GM10248 (cell line): Measurements from ENCODE around the gene RUBCN.

Experiments
- CTCF ChIA-PET: fragments of 300-600 bp; sonication (Branson Sonifier 250); formaldehyde crosslinking; extraction: SDS; loops from one replicate; lab custom pipeline; 2021; ENCODE audit warnings: antibody characterized with exemption; lab: Yijun Ruan, JAX
- POLR2A ChIA-PET: fragments of 350-650 bp; sonication (Branson Sonifier 250); formaldehyde crosslinking; extraction: SDS; loops from one replicate; lab custom pipeline; 2020; ENCODE audit warnings: antibody characterized with exemption; lab: Yijun Ruan, JAX
- DNase-seq: peaks from one replicate; pipeline ENCODE4 v3.0.0; 2012; ENCODE audit errors: extremely low spot score
- TF ChIP-seq, protein P1 (sequence below): IDR thresholded peaks from 2 replicates; pipeline ENCODE4 v1.5.1; 2012; ENCODE audit warnings: mild to moderate bottlenecking, low read depth; ENCODE audit errors: extremely low read depth, missing control alignments, control extremely low read depth

RUBCN gene

DNA sequence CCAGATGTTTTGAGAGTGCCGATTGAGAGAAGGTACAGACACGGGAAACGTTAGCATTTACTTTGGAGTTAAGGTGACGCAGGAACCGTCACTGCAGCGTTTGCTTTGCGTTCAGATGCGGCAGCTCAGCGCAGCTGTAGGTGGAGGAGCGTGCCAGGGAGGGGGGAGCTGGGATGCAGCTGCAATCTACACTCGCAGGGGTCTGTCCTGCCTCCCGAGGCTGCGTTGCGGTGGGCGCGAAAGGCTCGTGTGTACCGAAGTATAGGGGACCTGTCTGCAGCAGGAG, 12.6 kb upstream of the RUBCN start:
- POLR2A ChIA-PET = interaction anchor here (0.5 to 1.5 kb wide), 3 partner anchors 11 to 207 kb away, joined by 3 to 6 read pairs (median 5); partner anchors contain the start of gene RUBCN
- CTCF ChIA-PET = interaction anchor here (0.9 to 1.4 kb wide), 11 partner anchors 9 to 150 kb away, joined by 3 to 5 read pairs (median 3); partner anchors contain the start of genes LRCH3 and RUBCN
- TF ChIP-seq, protein P1, sequence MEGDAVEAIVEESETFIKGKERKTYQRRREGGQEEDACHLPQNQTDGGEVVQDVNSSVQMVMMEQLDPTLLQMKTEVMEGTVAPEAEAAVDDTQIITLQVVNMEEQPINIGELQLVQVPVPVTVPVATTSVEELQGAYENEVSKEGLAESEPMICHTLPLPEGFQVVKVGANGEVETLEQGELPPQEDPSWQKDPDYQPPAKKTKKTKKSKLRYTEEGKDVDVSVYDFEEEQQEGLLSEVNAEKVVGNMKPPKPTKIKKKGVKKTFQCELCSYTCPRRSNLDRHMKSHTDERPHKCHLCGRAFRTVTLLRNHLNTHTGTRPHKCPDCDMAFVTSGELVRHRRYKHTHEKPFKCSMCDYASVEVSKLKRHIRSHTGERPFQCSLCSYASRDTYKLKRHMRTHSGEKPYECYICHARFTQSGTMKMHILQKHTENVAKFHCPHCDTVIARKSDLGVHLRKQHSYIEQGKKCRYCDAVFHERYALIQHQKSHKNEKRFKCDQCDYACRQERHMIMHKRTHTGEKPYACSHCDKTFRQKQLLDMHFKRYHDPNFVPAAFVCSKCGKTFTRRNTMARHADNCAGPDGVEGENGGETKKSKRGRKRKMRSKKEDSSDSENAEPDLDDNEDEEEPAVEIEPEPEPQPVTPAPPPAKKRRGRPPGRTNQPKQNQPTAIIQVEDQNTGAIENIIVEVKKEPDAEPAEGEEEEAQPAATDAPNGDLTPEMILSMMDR = no peak
- no peak for DNase-seq

DNA sequence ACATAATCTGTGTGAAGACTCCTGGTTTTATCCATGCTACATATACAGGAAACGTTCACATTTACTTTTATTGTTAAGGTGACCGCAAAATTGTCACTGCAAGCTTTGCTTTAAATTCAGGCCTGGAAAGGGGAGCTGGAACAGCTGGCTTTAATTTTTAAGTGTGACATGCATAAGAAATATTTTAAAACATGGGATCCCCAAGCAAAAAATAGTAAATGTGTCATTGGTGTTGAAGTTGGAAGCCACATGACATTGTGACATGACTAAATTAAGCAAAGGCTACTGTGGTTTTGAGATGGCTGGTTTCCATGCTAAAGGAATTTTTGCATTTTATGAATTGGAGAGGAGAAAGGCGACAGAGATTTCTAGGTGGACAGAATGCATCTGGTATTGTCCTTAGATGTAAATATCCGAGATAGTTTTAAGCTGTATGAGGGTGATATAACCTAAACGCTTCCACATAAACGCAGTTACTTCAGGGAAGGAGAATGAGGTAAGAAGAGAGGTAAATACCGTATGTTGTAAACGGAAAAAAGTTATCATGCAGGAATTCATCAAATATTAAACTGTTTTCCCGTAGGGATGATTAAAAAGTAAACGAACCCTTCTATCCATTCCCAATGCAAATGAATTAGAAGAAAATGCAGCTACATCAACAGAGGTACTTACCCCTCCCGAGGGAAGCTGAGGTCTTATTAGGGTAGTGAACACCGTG, 12.1 kb upstream of the RUBCN start:
- ChIA-PET CTCF (interaction anchor here (0.9 to 1.4 kb wide), 11 partner anchors 9 to 150 kb away, joined by 3 to 5 read pairs (median 3); partner anchors contain the start of genes LRCH3 and RUBCN), POLR2A (interaction anchor here (1.3 to 1.5 kb wide), 2 partner anchors 11 to 13 kb away, joined by 5 to 6 read pairs; partner anchors contain the start of gene RUBCN)
- TF ChIP-seq, protein P1 = no peak
- DNase-seq = no peak

DNA sequence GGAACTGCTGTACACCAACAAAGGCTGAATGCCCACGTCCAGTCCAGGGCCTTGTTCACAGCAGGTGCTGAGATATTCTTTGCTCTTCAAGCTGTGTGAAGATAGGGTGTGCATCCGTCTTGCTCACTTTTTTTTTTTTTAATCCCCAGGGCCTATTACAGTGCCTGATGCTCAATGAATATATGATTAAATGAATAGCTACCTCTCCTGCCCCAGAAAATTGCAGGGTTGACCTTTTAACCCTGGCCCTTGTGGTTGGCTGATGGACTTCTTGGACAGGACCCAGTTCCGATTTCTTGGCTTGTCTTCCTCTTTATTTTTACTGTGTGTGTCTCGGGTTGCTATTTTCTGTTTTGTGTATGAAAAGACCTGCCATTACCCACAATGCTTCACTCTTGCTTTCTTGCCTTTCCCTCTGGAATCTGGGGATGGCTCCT, 10.1 kb upstream of the RUBCN start:
- TF ChIP-seq, protein P1 = no peak
- POLR2A ChIA-PET = no interaction called here
- CTCF ChIA-PET = interaction anchor here (0.9 to 1.1 kb wide), 2 partner anchors 9 to 11 kb away, joined by 3 to 4 read pairs; no protein-coding TSS in a partner anchor

DNA sequence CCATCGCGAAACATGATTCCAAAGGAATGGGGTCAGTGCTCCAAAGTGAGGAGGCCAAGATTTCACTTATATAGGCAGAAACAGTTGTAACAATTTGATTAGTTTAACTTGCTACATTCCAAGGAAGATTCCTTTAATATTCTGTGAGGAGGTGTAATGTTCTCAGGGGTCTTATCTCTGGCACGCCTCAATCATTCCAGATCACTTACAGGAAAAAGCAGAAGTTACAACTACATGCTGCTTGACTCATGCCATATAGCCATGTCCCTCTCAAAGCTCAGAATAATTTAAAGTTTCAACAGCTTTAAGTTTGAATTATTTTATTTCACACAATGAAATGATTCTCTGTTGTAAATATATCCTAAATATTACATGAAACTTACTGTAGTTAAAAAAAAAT, 9.5 kb upstream of the RUBCN start:
- no peak for DNase-seq
- TF ChIP-seq, protein P1 = no peak
- POLR2A ChIA-PET = no interaction called here
- CTCF ChIA-PET = interaction anchor here (0.9 to 1.3 kb wide), 5 partner anchors 9 to 48 kb away, joined by 3 to 4 read pairs (median 3); no protein-coding TSS in a partner anchor

More for the DNA sequence above, 10.1 kb upstream of the RUBCN start:
- no peak for DNase-seq

DNA sequence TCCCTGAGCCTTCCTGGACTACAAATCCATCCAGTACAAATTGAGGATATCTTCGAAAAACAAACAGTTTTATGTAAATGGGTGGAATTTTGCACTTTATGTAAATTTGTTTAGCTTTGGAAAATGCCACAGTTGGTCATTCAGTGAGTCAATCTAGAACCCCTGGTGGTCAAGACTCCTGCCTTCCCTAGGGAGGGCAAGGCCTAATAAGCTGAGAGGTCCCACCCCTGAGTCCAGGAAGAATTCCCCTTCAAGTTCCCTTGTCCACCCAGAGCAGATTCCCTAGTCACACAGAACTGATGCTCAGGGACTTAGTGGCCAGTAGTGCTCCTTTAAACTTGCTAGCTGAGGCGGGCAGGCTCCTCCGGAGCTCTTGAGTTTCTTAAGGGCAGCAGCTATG, 6.1 kb upstream of the RUBCN start:
- DNase-seq = no peak
- TF ChIP-seq, protein P1 = no peak
- CTCF ChIA-PET = no interaction called here
- POLR2A ChIA-PET = no interaction called here

DNA sequence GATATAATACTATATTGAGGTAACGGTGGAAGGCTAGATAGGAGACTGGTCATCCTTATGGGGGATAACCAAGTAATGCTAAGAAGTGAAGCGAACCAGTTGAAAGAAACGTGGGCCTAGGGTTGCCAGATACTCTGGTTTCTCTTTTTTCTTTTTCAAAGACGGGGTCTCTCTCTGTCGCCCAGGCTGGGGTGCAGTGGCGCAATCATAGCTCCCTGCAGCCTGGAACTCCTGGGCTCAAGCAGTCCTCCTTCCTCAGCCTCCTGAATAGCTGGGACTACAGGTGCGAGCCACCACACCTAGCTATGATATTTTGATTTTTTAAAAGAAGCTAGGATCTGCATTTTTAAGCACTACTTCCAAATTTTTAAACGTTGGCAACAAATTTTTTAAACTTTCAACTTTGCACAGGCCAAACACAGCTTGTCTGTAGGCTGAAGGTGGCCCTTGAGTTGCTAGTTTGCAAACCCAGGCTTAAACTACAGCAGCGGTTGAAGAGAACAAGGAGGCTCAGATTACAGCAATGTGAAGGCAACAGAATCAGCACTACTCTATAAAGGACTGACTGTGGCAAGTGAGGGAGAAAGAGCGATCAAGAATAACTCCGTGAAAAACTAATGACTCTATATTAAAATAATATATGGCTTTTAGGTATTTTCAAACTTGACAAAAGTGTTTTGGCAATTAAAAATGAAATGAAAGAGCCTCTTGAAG, 1.2 kb upstream of the RUBCN start:
- CTCF ChIA-PET = interaction anchor here (1.0 to 1.5 kb wide), 3 partner anchors 9 to 12 kb away, joined by 4 to 5 read pairs (median 4); partner anchors contain the start of gene FYTTD1
- TF ChIP-seq, protein P1 = no peak
- POLR2A ChIA-PET = interaction anchor here (1.2 kb wide), 1 partner anchor 11 kb away, joined by 5 read pairs; no protein-coding TSS in a partner anchor

More for the DNA sequence above, 1.2 kb upstream of the RUBCN start:
- DNase-seq = no peak
